GM19193 (cell line): Measurements from ENCODE around the gene CCT3.

Experiments used
- POLR2A ChIP-seq: IDR thresholded peaks from 4 replicates; pipeline ENCODE4 v1.6.1; 2011; ENCODE audit not compliant: insufficient read depth, insufficient read length; ENCODE audit errors: extremely low read depth

The CCT3 gene

DNA sequence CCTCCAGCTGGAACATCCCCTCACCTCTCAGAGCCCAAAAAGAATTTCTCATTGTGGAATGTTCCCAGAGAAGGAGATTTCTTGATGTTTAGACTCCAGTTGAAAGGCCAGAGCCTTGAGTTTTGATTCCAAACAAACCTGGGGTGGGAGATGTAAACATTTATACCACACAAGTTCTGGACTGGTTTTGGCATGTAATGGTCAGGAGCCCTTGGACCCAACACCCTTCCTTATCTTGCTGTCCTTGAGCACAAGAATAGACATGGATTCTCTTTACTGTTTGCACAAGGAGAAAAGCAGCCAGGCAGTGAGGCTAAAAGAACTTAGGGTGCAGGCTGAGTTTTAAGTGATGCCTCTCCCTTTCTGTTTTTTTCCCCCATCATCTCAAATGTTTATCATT, 35.5 kb upstream of the CCT3 start:
- TF ChIP-seq POLR2A, result no peak

DNA sequence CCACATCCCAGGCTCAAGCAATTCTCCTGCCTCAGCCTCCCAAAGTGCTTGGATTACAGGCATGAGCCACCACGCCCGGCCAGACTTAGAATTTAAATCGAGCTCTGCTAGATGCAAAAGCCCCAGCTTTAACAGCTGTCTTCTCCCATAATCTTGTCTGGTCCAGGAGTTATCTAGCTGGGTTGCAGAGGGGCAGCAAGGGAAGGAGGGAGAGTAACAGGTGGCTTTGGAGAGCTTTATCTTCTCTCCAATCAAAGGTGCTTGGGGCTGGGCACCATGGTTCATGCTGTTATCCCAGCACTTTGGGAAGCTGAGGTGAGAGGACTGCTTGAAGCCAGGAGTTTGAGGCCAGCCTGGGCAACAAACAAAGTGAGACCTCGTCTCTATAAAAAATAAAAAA, 34.8 kb upstream of the CCT3 start:
- TF ChIP-seq POLR2A, result no peak

GRCh38 chr1:156372265-156372586, 34.1 kb upstream of the CCT3 start:
- TF ChIP-seq POLR2A, result no peak

GRCh38 chr1:156371553-156372264, 33.6 kb upstream of the CCT3 start:
- no peak for TF ChIP-seq POLR2A

- TF ChIP-seq POLR2A, result no peak
These were observed 31.0 kb upstream of the CCT3 start, which contains the start of gene RHBG for GRCh38 chr1:156368889-156369684. Gene RHBG (plus strand): TSS chr1:156369211. CDS start chr1:156369250, 39 bp downstream.

DNA sequence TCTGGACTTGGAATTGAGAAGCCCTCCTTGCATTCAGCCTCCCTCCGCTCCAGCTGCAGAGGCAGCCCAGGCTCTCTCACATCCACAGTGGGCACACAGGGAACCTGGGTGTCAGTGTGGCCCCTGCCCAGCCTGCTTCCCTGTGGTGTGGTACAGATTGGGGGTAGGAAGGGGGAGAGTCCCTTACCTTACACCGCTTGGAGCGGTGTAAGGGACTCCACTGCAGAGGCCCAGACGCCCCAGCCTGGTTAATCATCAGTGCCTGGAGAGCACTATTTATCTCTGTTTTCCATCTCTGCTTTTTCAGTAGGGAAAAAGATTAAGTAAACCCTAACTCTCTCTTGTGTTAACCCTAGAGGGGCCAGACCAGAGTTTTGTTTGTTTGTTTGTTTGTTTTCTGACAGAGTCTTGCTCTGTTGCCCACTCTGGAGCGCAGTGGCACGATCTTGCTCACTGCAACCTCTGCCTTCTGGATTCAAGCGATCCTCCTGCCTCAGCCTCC, 30.1 kb upstream of the CCT3 start:
- TF ChIP-seq POLR2A, result no peak

DNA sequence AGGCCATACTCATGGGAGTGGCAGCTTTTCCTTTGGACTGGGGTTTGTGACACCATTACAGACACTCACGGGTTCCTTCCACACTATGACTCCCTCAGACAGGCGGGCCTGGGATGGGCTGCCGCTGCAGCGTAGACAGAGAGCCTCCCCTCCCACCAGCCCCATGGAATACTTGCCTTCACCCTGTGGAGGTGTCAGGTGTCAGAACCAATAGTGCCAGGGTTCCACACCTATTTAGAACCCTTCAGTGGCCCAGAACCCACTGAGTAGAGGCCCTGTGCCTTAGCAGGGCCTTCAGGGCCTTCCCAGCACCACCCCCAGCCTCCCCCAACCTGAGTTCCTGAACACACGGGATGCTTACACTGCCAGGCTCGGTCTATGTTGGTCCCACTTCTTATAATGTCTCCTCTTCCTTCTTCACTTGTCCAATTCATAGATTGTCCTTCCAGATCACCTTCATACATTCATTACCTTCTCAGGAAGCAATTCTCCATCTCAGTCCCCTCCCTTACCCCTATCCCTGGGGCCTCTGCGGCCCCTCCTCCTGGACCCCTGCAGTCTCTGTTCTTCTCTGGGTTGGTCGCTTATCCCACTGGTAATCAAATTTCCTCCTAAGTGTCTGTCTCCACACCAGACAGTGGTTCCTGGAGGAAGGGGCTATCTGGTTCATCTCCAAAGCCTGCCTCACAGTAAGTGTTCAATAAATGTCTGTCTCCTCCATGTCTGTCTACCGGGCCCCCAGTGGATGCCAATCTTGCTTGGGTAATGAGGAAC, 29.5 kb upstream of the CCT3 start:
- TF ChIP-seq POLR2A, result no peak

DNA sequence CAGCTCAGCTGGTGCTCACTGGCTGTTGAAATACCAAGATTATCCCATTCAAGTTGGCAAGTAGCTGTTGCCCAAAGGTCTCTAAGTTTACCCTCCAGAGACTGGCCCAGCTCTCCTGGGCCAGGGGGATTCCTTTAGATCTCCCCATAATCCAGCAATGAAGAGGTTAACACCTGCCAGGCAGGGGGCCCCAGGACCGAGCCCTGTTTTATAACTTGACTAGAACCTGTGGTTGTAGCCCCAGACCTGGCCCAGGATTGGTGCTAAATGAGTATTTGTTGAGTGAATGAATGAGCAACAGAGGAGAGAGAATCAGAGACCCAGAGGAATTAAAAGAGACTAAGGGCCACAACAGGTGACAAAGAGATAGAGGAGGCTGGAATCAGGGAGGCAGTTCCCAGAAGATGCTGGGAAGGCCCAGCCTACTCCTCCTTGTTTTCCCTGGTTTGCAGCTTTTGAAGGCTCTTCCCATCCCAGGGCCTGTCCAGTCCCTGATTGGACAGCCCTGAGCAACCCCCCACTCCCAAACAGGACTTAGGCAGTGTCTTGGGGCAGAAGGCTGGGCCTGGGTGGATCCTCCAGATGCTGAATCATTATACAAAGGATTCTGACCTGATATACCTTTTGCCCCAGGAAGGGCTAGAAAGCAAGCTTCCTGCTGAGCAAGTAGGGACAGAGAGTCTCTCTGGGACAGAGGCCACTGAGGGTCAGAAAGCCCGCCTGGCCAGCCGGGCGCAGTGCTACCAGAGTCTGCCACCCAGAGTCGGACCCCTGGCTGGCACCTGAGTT, 28.5 kb upstream of the CCT3 start:
- no peak for TF ChIP-seq POLR2A

DNA sequence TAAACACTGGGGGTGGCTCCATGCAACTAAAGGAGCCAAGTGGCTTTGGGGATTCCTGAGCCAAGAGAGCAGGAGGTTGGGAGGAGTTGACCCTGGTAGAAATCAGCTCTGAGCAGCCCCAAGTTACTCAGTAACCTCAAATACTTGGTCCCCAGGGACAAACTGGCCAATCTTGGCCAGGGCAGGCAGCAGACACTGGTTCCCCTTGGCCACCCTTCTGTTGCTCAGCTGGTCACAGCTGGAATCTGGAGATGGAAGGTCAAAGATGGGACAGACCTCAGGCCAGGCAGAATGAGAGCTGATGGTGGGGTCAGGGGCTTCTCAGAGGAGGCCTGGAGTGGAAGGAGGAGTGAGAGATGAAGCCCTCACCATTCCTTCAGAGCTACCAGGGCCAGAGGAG, 27.7 kb upstream of the CCT3 start:
- TF ChIP-seq POLR2A, result no peak

DNA sequence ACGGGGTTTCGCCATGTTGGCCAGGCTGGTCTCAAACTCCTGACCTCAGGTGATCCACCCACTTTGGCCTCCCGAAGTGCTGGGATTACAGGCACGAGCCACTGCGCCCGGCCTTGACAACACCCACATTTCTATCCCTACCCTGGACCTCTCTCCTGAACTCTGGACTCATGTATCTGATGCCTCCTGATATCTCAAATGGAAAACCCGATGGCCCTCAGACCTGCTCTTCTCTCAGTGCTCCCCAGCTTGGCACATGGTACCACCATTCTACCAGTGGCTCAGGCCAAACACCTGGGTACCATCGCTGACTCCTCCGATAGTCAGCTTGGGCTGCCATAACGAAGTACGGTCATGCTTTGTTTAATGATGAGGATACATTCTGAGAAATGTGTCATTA, 22.4 kb upstream of the CCT3 start:
- no peak for TF ChIP-seq POLR2A

DNA sequence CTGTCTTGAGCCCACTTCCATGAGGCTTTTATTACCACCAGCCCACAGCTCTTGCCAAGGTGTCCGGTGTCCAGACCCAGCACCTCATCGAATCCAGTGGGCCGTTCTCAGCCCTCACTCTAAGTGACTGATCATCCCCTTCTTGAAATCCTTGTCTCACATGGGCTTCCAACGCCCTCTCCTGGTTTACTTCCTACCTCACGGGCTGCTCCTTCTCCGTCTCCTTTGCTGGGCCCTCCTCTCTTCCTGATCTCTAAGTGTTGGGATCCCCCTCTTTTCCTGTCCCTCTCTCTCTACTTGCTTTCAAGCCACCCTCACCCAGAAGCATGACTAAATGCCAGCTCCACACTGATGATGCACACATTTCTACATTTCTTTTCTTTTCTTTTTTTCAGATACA, 21.9 kb upstream of the CCT3 start:
- no peak for TF ChIP-seq POLR2A

GRCh38 chr1:156359249-156359648, 21.2 kb upstream of the CCT3 start:
- TF ChIP-seq POLR2A, result no peak

- no peak for TF ChIP-seq POLR2A
These were observed 20.5 kb upstream of the CCT3 start for GRCh38 chr1:156358641-156359040.

GRCh38 chr1:156357977-156358376, 19.9 kb upstream of the CCT3 start:
- no peak for TF ChIP-seq POLR2A

DNA sequence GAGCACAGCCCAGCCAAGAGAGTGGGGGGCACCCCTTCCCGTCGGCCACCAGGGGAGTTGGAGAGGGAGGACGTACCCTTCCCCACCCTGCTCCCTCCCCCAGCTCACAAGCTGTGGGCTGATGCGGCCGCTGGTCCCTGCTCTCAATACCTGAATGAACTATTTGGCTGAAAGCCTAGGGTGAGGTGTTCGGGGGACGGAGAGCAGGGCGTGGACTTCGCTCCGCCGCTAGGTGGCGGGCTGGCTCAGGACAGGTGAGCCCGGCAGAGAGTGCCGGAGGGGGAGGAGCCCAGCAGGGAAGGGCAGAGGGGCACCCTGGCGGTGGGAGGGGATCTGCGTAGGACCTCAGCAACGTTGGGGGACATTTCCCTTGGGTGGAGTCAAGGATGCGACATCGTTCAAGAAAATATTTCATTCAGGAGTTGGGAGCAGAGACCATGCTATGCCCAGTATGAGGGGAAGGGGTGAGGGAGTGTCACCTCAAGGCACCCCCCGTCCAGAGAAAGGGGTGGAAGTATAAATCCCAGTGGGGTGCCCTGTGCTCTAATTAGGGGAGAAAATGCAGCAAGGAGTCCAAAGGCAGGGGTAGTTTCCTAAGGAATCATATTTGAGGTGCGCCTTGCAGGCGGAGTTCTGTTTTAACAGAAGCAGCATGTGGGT, 18.9 kb upstream of the CCT3 start:
- no peak for TF ChIP-seq POLR2A

DNA sequence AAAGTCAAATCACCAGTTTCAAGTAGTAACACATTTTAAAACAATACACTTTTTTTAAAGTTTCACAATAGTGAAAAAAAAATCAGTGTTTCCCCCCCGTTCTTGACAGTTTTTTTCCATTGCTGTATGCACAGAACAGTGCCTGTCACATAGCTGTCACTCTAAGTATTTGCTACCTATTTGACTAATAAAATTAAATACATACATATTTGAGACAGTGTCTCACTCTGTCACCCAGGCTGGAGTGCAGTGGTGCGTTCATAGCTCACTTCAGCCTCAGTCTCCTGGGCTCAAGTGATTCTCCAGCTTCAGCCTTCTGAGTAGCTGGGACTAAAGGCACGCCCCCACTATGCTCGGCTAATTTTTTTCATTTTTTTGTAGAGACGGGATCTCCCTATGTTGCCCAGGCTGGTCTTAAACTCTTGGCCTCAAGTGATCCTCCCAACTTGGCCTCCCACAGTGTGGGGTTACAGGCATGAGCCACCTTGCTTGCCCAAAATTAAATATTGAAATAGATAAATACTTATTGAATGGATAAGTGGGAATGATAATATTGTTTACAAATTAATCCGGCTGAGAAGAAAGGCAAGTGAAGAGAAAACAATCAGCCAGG, 18.3 kb upstream of the CCT3 start:
- TF ChIP-seq POLR2A, result no peak
